Stimulated activated CD4-positive, alpha-beta T cell treated with anti-CD3 and anti-CD28 coated beads, Interleukin-4, amount 100 ng/mL, for 4 hours (primary cell): ENCODE measurements around the gene RLBP1.
"Not testable (repeated sequence)": the region's sequence is repeated elsewhere in the genome, so short reads cannot be mapped to it uniquely, and the experiment has no call there.

Source experiments
- DNase-seq, 2 experiments: peaks; one replicate each; pipeline ENCODE4 v3.0.0-alpha.2; 2020

RLBP1 gene

GRCh38 chr15:89221543-89221942 lies at the start of gene RLBP1:
Gene RLBP1, minus strand, starts transcription at chr15:89221579. Its CDS starts 2,604 bp downstream, at chr15:89218975.
- no peak for DNase-seq

GRCh38 chr15:89250142-89250541 lies 28.8 kb upstream of the RLBP1 start:
- not testable (repeated sequence) for DNase-seq

- DNase-seq, result no peak
Measured at GRCh38 chr15:89248584-89248983, 27.2 kb upstream of the RLBP1 start.

- no peak for DNase-seq
Measured at GRCh38 chr15:89247446-89247845, 26.1 kb upstream of the RLBP1 start.

- DNase-seq, result no peak
Measured at GRCh38 chr15:89244574-89244903, 23.2 kb upstream of the RLBP1 start.

- peak; percentile 94 to 96 for DNase-seq
Measured at GRCh38 chr15:89243691-89244573, 22.6 kb upstream of the RLBP1 start, which contains the start of gene FANCI. Gene FANCI, plus strand, starts transcription at chr15:89243979. Its CDS starts 3,669 bp downstream, at chr15:89247648.

- no peak for DNase-seq
Measured at GRCh38 chr15:89243046-89243690, 21.8 kb upstream of the RLBP1 start.

- not testable (repeated sequence) for DNase-seq
Measured at GRCh38 chr15:89239883-89240810, 18.8 kb upstream of the RLBP1 start.

GRCh38 chr15:89231832-89232231 lies 10.5 kb upstream of the RLBP1 start:
- DNase-seq, result no peak

GRCh38 chr15:89230277-89230676 lies 8.9 kb upstream of the RLBP1 start:
- DNase-seq, result no peak

- DNase-seq, result no peak
Measured at GRCh38 chr15:89227425-89227824, 6.0 kb upstream of the RLBP1 start.

- no peak for DNase-seq
Measured at GRCh38 chr15:89226359-89227221, 5.2 kb upstream of the RLBP1 start.

- DNase-seq, result no peak
Measured at GRCh38 chr15:89225588-89225987, 4.2 kb upstream of the RLBP1 start.

GRCh38 chr15:89218531-89218930 lies 2.8 kb downstream of the RLBP1 start:
- DNase-seq, result no peak

- no peak for DNase-seq
Measured at GRCh38 chr15:89217686-89218376, 3.5 kb downstream of the RLBP1 start.

GRCh38 chr15:89217031-89217430 lies 4.3 kb downstream of the RLBP1 start:
- DNase-seq, result no peak

- DNase-seq, result no peak
Measured at GRCh38 chr15:89215627-89216026, 5.8 kb downstream of the RLBP1 start.

- DNase-seq, result no peak
Measured at GRCh38 chr15:89211678-89212170, 9.7 kb downstream of the RLBP1 start.

- DNase-seq, result no peak
Measured at GRCh38 chr15:89209057-89209456, 12.3 kb downstream of the RLBP1 start.

GRCh38 chr15:89208256-89208655 lies 13.1 kb downstream of the RLBP1 start:
- no peak for DNase-seq

- DNase-seq, result peak; percentile 64 to 75
Measured at GRCh38 chr15:89206908-89207331, 14.5 kb downstream of the RLBP1 start.
